ENCODE data around the gene PIEZO2.

DNA sequence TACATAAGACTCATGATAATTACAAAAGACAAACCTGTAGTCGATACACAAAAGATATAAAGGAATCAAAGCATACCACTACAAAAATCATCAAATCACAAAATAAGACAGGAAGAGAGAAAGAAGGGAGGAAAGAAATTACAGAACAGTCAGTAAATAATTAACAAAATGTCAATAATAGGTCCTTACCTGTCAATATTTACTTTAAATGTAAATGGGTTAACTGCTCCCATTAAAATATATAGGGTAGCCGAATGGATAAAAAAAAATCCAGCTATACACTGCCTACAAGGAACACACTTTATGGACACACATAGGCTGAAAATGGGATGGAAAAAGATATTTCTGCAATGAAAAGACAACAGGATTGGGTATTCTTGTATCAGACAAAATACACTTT lies 163.7 kb downstream of the PIEZO2 start:
- TF ChIP-seq POLR2A (IDR thresholded peaks at IDR 0.05) (no peak), EP300 (IDR thresholded peaks at IDR 0.05) (no peak)
- TF ChIP-seq, protein P1, sequence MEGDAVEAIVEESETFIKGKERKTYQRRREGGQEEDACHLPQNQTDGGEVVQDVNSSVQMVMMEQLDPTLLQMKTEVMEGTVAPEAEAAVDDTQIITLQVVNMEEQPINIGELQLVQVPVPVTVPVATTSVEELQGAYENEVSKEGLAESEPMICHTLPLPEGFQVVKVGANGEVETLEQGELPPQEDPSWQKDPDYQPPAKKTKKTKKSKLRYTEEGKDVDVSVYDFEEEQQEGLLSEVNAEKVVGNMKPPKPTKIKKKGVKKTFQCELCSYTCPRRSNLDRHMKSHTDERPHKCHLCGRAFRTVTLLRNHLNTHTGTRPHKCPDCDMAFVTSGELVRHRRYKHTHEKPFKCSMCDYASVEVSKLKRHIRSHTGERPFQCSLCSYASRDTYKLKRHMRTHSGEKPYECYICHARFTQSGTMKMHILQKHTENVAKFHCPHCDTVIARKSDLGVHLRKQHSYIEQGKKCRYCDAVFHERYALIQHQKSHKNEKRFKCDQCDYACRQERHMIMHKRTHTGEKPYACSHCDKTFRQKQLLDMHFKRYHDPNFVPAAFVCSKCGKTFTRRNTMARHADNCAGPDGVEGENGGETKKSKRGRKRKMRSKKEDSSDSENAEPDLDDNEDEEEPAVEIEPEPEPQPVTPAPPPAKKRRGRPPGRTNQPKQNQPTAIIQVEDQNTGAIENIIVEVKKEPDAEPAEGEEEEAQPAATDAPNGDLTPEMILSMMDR (IDR thresholded peaks at IDR 0.05), result no peak
